ENCODE measurements around the gene DYSF. TPM values are rescaled to one million over a fixed set of nuclear protein-coding genes. Genes with fewer than 3 reads are reported as not detected.

Gene DYSF
- total and polyA plus RNA-seq, 7 donors = 38.3 to 208 (median 109) TPM

- Histone ChIP-seq H3K27me3 (ENCODE audit: insufficient read depth in 3 of 3, low read length in 2 of 3) (no peaks in the 10 kb centered on the region), H3K36me3 (ENCODE audit: insufficient read depth in 1 of 2, low read depth in 1 of 2) (peaks cover 0 to 39% of the 10 kb centered on the region in 2 donors), H3K4me1 (peaks cover 9% of the 10 kb centered on the region), H3K9me3 (no peaks in the 10 kb centered on the region), H3K4me3 (no peak overlapping the region), H3K27ac (no peak overlapping the region)
- ATAC-seq (peak; percentile 65 to 84 (median 74)), DNase-seq (peak; percentile 72 to 85)
- TF ChIP-seq CTCF (IDR thresholded peaks at IDR 0.05) = peak; percentile 88
- WGBS, 3 donors = 17 to 36% (median 17%) methylated on average over 6 of the region's 6 CpGs
- intact Hi-C loops (cut with DNase I) = loop anchor here (2.0 to 10.0 kb wide), 5 partner anchors 50 to 356 kb away; no protein-coding TSS in a partner anchor
These were observed 56.9 kb downstream of the DYSF start for GRCh38 chr2:71510196-71510807.

- Histone ChIP-seq H3K27me3 (ENCODE audit: insufficient read depth in 3 of 3, low read length in 2 of 3) (no peaks in the 10 kb centered on the region), H3K9me3 (no peaks in the 10 kb centered on the region), H3K4me1 (peaks cover 4% of the 10 kb centered on the region), H3K4me3 (no peak overlapping the region), H3K27ac (no peak overlapping the region), H3K36me3 (ENCODE audit: insufficient read depth in 1 of 2, low read depth in 1 of 2) (peaks cover 0 to 46% of the 10 kb centered on the region in 2 donors)
- TF ChIP-seq CTCF (IDR thresholded peaks at IDR 0.05) = no peak
- no peak for ATAC-seq
- DNase-seq = no peak
- WGBS, 3 donors = 82 to 88% (median 86%) methylated on average over 8 to 9 of the region's 9 CpGs
- intact Hi-C loops (cut with DNase I) = loop anchor here (2.0 to 10.0 kb wide), 5 partner anchors 50 to 356 kb away; no protein-coding TSS in a partner anchor
These were observed 57.6 kb downstream of the DYSF start for GRCh38 chr2:71510938-71511337.

GRCh38 chr2:71511776-71512175, 58.4 kb downstream of the DYSF start:
- peaks cover 0 to 54% of the 10 kb centered on the region in 2 donors for H3K36me3 ChIP-seq (ENCODE audit: insufficient read depth in 1 of 2, low read depth in 1 of 2)
- H3K27ac ChIP-seq = no peak overlapping the region
- no peak overlapping the region for H3K4me3 ChIP-seq
- DNase-seq = no peak
- H3K27me3 ChIP-seq (ENCODE audit: insufficient read depth in 3 of 3, low read length in 2 of 3) = no peaks in the 10 kb centered on the region
- 78 to 86% (median 82%) methylated on average over 10 of the region's 10 CpGs for WGBS, 3 donors
- no peaks in the 10 kb centered on the region for H3K9me3 ChIP-seq
- peaks cover 4% of the 10 kb centered on the region for H3K4me1 ChIP-seq
- TF ChIP-seq CTCF (IDR thresholded peaks at IDR 0.05) = no peak
- intact Hi-C loops (cut with DNase I) = loop anchor here (2.0 to 10.0 kb wide), 5 partner anchors 51 to 357 kb away; no protein-coding TSS in a partner anchor
- ATAC-seq = no peak

- no peak for ATAC-seq
- H3K27ac ChIP-seq = no peak overlapping the region
- H3K9me3 ChIP-seq = no peaks in the 10 kb centered on the region
- no peaks in the 10 kb centered on the region for H3K27me3 ChIP-seq (ENCODE audit: insufficient read depth in 3 of 3, low read length in 2 of 3)
- intact Hi-C loops (cut with DNase I) = loop anchor here (5.0 to 10.0 kb wide), 3 partner anchors 215 to 358 kb away; no protein-coding TSS in a partner anchor
- DNase-seq = no peak
- no peak overlapping the region for H3K4me3 ChIP-seq
- peaks cover 0 to 60% of the 10 kb centered on the region in 2 donors for H3K36me3 ChIP-seq (ENCODE audit: insufficient read depth in 1 of 2, low read depth in 1 of 2)
- H3K4me1 ChIP-seq = peaks cover 4% of the 10 kb centered on the region
- WGBS, 3 donors = 80 to 90% (median 81%) methylated on average over 4 of the region's 4 CpGs
- TF ChIP-seq CTCF (IDR thresholded peaks at IDR 0.05) = no peak
These were observed 59.0 kb downstream of the DYSF start for GRCh38 chr2:71512386-71512785.

Data from psoas muscle (tissue), 8 donors.